HPDE6-E6E7 (cell line): Measurements from ENCODE around the gene CRPPA.
"Not testable (repeated sequence)": the region's sequence is repeated elsewhere in the genome, so short reads cannot be mapped to it uniquely, and the experiment has no call there.

Source experiments
- DNase-seq: peaks from one replicate; pipeline ENCODE4 v3.0.0; 2011; ENCODE audit warnings: missing footprints; ENCODE audit errors: extremely low spot score

Gene CRPPA

DNA sequence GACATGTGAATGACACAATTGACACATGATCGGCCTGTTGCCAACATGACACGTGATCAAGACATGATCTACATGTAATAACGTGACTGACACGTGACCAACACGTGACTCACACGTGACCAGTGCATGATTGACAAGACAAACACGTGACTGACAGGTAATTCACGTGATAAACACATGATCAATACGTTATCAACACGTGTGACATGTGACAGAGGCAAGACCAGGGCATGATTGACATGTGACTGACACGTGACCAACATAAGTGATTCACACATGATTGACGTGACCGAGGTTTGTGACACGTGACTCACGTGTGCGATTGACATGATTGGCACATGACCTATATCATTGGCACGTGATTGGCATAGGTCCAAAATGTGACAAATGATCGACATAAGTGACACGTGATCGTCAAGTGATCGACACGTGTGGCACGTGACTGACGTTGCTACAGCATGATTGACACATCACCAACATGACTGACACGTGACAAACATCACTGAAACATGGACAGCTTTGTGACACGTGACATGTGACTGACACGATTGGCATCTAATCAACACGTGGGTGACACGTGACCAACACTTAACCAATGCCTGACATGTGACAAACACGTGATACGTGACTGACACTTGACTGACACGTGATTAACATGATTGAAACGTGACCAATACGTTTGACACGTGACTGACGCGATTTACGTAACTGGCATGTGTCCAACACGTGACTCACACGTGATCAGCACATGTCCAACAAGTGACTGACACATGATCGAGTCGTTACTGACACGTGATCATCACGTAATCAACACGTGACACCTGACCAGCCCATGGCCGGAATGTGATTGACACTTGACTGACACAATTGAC is 23.0 kb downstream of the CRPPA start:
- no peak for DNase-seq

DNA sequence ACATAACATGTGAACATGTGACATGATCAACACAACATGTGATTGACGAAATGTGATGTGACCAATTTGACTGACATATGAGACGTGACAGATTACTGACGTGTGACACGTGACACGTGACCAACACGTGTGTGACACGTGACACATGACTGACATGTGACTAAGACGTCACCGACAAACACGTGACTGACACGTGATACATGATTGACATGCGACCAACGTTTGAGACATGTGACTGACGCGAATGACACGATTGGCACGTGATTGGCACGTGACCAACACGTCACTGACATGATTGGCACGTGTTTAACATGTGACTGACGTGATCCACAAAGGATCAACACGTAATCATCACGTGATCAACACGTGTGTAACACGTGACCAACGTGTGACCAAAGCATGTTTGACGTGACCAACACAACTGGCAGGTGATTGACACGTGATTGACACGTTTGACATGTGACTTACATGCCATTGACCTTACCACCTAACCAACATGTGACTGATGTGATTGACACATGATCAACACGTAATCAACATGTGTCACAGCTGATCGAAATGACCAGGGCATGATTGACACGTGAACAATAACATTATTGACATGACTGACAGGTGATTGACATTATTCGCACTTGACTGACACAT is 23.7 kb downstream of the CRPPA start:
- DNase-seq = no peak

- DNase-seq = no peak
Measured at GRCh38 chr7:16396766-16397500, 24.4 kb downstream of the CRPPA start.

GRCh38 chr7:16395121-16395520 is 26.2 kb downstream of the CRPPA start:
- DNase-seq = no peak

DNA sequence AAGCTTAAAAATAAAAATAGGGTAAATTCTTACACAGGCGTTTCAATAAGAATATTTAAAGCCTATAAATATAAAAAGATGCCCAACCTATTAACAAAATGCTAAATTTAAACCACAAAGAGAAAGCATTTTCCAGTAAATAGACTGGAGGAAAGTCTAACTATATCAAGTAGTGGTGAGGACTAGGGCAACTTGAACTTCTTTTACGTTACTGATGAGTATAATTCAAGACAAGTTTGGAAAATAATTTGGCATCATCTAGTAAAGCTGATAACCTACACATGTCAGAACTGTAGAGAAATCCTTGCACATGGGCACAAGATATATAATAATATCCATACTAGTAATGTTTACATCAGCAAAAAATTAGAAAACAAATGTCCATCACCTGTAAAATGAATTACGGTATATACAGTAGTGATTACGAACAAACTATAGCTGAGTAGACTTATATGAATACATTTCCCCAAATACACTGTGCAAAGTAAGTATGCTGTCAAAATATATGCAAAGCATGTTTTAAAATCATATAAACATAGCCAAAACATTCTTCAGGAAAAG is 27.4 kb downstream of the CRPPA start:
- no peak for DNase-seq

DNA sequence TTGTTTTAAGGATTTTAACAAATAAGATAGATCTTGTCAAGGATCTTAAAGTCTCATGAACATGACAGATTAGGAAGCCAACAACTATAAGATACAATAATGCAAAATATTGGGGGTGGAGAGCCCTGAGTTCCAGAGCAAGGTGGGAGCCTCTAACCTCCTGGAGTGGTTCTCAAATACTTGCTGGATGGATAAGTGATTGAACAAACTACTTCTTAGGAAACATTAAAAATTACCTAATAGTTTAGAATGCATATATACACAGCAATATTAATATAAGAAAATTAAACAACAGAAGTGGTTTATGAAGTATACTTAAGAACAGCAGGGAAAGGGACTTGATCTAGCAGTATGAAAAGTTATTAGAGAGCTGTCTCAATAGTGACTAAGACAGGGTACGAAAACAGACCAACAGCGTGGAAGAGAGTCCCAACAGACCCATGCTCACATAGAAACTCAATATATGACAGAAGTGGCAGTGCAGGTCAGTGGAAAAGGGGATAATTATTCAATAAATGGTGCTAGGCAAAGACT is 28.3 kb downstream of the CRPPA start:
- no peak for DNase-seq

DNA sequence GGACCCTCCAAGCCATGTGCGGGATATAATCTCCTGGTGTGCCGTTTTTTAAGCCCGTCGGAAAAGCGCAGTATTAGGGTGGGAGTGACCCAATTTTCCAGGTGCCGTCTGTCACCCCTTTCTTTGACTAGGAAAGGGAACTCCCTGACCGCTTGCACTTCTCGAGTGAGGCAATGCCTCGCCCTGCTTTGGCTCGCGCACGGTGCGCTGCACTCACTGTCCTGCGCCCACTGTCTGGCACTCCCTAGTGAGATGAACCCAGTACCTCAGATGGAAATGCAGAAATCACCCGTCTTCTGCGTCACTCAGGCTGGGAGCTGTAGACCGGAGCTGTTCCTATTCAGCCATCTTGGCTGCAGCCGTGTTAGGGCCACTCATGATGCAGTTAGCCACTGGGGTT is 37.6 kb downstream of the CRPPA start:
- not testable (repeated sequence) for DNase-seq

- DNase-seq = not testable (repeated sequence)
Measured at GRCh38 chr7:16383103-16383502, 38.2 kb downstream of the CRPPA start.
